HUES48 (cell line): ENCODE results near the gene IFT25.
A peak's percentile ranks its signal among the peaks of the same experiment; 100 is the strongest.
"Not testable (repeated sequence)": the region's sequence is repeated elsewhere in the genome, so short reads cannot be mapped to it uniquely, and the experiment has no call there.

Experiments used
- H3K27ac ChIP-seq: one replicate; pipeline ENCODE4 v1.7.0; 2013; ENCODE audit warnings: low read depth, low read length, inconsistent platforms
- H3K27me3 ChIP-seq: 2 replicates; pipeline ENCODE4 v1.6.1; 2013; ENCODE audit warnings: mild to moderate bottlenecking, low read length; ENCODE audit not compliant: control insufficient read depth, insufficient read depth
- H3K36me3 ChIP-seq: 2 replicates; pipeline ENCODE4 v1.6.1; 2013; ENCODE audit warnings: low read length; ENCODE audit not compliant: control insufficient read depth, insufficient read depth
- H3K4me1 ChIP-seq: 2 replicates; pipeline ENCODE4 v1.6.1; 2013; ENCODE audit warnings: mild to moderate bottlenecking, low read length; ENCODE audit not compliant: control insufficient read depth, insufficient read depth
- H3K4me3 ChIP-seq: 2 replicates; pipeline ENCODE4 v1.5.1; 2013; ENCODE audit warnings: mild to moderate bottlenecking, low read depth, low read length
- H3K9ac ChIP-seq: 2 replicates; pipeline ENCODE4 v1.6.1; 2013; ENCODE audit warnings: mild to moderate bottlenecking, low read depth, low read length, moderate library complexity
- H3K9me3 ChIP-seq: 2 replicates; pipeline ENCODE4 v1.6.1; 2013; ENCODE audit warnings: low read length; ENCODE audit not compliant: control insufficient read depth, insufficient read depth

The IFT25 gene

DNA sequence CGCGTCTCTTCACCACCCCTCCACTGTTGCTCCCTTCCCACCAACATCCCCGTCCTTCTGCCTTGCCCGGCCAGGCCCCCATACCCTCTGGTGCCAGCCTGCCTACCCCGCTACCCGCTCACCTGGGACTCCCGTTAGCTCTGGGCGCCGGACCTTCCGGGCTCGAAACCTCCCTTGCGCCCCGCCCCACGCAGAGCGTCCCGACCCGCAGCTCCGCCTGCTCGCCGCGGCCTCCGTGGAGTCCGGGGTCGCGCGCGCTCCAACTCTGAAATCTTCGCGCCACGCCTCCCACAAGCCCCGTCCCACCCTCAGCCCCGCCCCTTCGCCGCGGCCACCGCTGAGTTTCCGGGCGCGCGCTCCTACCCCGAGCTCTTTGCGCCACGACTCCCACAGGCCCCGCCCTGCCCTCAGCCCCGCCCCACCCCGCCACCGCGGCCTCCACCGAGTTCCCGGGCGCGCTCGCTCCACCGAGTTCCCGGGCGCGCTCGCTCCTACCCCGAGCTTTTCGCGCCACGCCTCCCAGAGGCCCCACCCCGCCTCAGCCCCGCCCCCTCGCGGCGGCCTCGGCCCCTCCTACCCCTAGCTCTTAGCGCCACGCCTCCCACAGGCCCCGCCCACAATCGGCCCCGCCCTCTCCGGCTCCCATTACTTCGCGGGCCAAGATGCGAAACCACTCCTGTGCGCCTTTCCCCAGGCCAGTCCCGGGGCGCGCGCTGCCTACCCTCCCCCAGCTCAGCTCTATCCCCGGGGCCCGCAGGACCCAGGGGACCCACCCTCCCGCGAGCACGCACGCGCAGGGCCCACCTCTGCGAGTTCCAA, at the start of gene IFT25:
Gene IFT25, minus strand, starts transcription at position 267 of the 819 bp plus-strand sequence. CDS start 5,617 bp downstream, outside the sequence.
- H3K27me3 ChIP-seq = no peaks in the 10 kb centered on the region
- peak within 1 kb of the TSS; percentile 53 for H3K9ac ChIP-seq
- no peaks in the 10 kb centered on the region for H3K9me3 ChIP-seq
- peak within 1 kb of the TSS; percentile 87 for H3K4me3 ChIP-seq
- peaks cover 20% of the 10 kb centered on the region for H3K4me1 ChIP-seq
- peak within 1 kb of the TSS; percentile 90 for H3K27ac ChIP-seq
- peaks cover 7% of the 10 kb centered on the region; the same call in 1 of the 2 replicates for H3K36me3 ChIP-seq

DNA sequence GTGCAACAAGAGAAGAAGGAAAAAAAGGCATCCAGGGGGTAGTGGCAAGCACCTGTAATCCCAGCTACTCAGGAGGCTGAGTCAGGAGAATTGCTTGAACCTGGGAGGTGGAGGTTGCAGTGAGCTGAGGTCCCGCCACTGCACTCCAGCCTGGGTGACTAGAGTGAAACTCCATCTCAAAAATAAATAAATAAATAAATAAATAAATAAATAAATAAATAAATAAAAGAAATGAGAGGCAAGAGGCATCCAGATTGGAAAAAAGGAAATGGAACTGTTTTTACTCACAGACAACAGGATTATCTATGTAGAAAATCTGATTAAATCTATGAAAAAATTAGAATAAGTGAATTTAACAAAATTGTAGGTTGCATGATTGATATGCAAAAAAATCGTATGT, 49.0 kb upstream of the IFT25 start:
- H3K27me3 ChIP-seq, H3K4me3 ChIP-seq, H3K36me3 ChIP-seq, H3K9me3 ChIP-seq, H3K27ac ChIP-seq, H3K9ac ChIP-seq, H3K4me1 ChIP-seq: not testable (repeated sequence)

DNA sequence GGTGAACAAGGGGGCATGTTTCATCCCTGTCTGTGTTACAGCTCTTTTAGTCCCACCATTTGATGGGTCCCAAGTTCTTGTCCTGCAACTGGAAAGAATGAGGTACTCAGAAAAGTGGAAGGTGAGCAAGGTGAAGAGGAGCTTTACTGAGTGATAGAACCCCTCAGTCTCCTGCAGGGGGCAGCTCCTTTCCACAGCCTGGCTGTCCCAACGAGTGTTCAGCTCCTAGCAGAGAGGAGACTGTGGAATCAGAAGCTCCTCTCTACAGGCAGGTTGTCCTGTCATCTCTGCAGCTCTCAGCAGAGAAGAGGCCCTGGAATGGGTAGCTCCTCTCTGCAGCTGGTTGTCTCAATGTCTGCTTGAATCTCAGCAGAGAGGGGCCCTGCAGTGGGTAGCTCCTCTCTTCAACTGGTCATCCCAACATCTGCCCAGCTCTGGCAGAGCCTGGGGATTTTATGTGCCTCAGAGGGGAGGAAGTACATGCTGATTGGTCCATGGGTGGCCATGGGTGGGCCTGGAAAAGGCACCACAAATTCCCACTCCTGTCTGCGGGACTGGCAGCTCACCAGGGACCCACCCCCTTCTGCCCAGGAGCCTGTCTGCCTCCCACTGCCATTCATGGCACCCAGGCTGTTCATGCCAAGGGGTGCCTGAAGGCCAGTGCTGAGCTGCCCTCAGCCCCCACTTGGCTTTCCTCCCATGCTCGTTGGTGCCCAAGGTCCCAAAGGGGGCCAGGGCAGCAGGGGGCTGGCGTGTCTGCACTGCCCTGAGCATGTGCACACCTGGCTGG, 46.8 kb upstream of the IFT25 start:
- H3K9ac ChIP-seq = no peak overlapping the region
- no peaks in the 10 kb centered on the region for H3K27me3 ChIP-seq
- H3K4me1 ChIP-seq = no peaks in the 10 kb centered on the region
- no peaks in the 10 kb centered on the region for H3K9me3 ChIP-seq
- H3K36me3 ChIP-seq = no peaks in the 10 kb centered on the region
- no peak overlapping the region for H3K4me3 ChIP-seq
- no peak overlapping the region for H3K27ac ChIP-seq

DNA sequence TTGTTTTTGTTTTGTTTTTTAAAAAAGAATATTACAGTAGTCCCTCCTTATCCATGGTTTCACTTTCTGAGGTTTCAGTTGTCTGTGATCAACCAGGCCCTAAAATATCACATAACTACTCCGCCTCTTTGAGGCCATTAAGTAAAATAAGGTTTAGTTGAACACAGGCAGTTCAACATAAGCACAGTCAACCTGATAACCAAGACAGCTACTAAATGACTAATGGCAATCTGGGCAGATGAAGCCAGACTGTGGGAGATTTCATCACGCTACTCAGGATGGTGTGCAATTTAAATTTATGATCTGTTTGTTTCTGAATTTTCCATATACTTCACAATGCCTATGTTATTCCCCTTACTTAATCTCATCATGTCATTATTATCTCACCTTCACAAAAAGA, 42.4 kb upstream of the IFT25 start:
- no peak overlapping the region for H3K27ac ChIP-seq
- H3K36me3 ChIP-seq = no peaks in the 10 kb centered on the region
- no peaks in the 10 kb centered on the region for H3K27me3 ChIP-seq
- no peak overlapping the region for H3K4me3 ChIP-seq
- peaks cover 1% of the 10 kb centered on the region; the same call in 1 of the 2 replicates for H3K4me1 ChIP-seq
- H3K9ac ChIP-seq = no peak overlapping the region
- no peaks in the 10 kb centered on the region for H3K9me3 ChIP-seq

DNA sequence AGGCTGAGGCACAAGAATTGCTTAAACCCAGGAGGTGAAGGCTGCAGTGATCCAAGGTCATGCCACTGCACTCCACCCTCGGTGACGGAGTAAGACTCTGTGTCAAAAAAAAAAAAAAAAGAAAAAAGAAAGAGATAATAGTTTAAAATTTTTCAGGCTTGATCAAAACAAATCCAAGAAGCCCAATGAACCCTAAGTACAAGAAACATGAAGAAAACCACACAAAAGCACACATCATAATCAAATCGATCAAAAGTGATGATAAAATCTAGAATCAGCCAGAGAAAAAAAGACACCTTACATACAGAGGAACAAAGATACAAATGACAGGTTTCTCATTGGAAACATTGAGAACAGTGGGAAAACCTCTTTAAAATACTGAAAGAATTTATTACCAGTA, 41.0 kb upstream of the IFT25 start:
- H3K36me3 ChIP-seq = no peaks in the 10 kb centered on the region
- no peak overlapping the region for H3K27ac ChIP-seq
- no peaks in the 10 kb centered on the region for H3K27me3 ChIP-seq
- no peak overlapping the region for H3K4me3 ChIP-seq
- H3K9me3 ChIP-seq = no peaks in the 10 kb centered on the region
- peaks cover 12% of the 10 kb centered on the region for H3K4me1 ChIP-seq
- no peak overlapping the region for H3K9ac ChIP-seq

DNA sequence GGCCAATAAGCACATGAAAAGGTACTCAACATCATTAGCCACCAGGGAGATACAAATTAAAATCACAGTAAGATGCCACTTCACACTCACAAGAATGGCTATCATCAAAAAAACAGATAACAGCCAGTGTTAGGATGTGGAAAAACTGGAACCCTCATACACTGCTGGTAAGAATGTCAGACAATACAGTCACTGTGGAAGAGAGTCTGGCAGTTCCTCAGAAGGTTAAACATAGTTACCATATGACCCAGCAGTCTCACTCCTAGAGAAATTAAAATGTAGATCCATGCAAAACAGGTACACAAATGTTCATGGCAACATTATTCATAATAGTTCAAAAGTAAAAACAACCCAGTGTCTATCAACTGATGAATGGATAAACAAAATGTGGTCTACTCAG, 39.2 kb upstream of the IFT25 start:
- Histone ChIP-seq H3K27ac (no peak overlapping the region), H3K4me3 (no peak overlapping the region), H3K27me3 (no peaks in the 10 kb centered on the region), H3K9me3 (no peaks in the 10 kb centered on the region), H3K9ac (no peak overlapping the region), H3K4me1 (peaks cover 12% of the 10 kb centered on the region), H3K36me3 (no peaks in the 10 kb centered on the region)

DNA sequence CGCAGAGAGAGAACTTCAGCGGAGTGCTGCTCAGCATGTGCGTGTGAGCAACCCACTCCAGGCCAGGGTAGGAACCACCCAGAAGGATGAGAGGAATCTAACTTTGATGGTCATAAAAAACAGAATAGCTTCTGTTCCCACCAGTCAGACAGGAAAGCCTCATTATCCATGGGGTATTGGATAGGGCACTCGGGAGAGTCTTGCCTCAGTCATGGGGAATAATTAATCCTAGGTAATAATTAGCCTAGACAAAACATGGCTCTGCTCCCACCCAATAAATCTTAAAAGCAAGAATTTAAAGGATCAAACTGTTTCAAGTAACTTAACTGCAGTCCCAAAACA, 37.2 kb upstream of the IFT25 start:
- Histone ChIP-seq H3K9me3 (no peaks in the 10 kb centered on the region), H3K9ac (no peak overlapping the region), H3K4me1 (peaks cover 12% of the 10 kb centered on the region), H3K4me3 (peak overlapping the region; percentile 50), H3K36me3 (no peaks in the 10 kb centered on the region), H3K27ac (peak overlapping the region; percentile 72), H3K27me3 (no peaks in the 10 kb centered on the region)

DNA sequence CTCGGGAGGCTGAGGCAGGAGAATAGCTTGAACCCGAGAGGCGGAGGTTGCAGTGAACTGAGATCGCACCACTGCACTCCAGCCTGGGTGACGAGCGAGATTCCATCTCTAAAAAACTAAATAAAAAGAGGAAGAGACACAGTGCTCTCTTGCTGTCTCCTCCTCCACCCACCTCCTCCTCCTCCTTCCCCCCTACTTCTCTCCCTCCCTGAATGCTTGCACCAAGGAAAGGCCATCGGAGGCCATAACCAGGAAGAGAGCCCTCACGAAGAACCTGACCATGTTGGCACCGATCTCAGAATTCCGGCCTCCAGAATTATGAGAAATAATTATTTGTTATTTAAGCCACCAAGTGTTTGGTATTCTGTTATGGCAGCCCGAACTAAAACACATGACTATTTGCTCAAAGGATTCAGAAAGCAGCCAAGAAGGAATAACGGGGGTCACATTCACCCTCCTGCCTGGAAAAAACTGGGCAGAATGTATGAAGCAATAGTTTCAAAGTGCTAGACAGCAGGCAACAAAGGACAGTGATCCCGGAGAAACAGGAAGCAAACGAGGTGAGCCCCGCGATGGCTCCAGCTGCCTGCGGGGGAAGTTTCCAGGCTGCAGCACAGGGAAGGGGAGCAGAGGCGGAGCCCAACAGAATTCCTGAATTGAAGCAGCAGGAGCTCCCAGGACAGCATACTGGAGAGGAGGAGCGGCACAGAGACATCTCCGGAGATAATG, 36.7 kb upstream of the IFT25 start:
- Histone ChIP-seq H3K27ac (peak overlapping the region; percentile 72), H3K27me3 (no peaks in the 10 kb centered on the region), H3K4me3 (peak overlapping the region; percentile 50), H3K9ac (peak overlapping the region; percentile 49; the same call in 1 of the 2 replicates), H3K4me1 (peaks cover 12% of the 10 kb centered on the region), H3K36me3 (no peaks in the 10 kb centered on the region), H3K9me3 (no peaks in the 10 kb centered on the region)

DNA sequence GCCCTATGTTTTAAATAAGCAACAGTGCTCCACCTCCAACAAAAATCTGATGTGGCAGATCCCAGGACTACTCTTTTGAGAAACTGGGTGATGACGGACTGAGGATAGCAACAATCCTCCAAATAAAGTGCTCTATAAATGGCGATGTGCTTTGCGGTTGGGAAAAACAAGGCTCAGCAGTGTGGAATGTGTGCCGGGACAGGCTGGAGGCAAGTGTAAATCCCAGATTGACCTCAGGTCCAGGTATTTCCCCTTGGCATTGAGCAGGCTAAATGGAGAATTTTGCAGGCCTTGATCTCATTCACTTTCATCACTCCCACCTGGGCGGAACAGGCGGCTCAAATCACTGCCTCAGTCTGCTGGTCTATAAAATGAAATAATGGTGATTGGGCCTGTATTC, 35.7 kb upstream of the IFT25 start:
- no peaks in the 10 kb centered on the region for H3K36me3 ChIP-seq
- no peak overlapping the region for H3K27ac ChIP-seq
- H3K9me3 ChIP-seq = no peaks in the 10 kb centered on the region
- H3K27me3 ChIP-seq = no peaks in the 10 kb centered on the region
- peaks cover 12% of the 10 kb centered on the region for H3K4me1 ChIP-seq
- H3K4me3 ChIP-seq = no peak overlapping the region
- no peak overlapping the region for H3K9ac ChIP-seq

DNA sequence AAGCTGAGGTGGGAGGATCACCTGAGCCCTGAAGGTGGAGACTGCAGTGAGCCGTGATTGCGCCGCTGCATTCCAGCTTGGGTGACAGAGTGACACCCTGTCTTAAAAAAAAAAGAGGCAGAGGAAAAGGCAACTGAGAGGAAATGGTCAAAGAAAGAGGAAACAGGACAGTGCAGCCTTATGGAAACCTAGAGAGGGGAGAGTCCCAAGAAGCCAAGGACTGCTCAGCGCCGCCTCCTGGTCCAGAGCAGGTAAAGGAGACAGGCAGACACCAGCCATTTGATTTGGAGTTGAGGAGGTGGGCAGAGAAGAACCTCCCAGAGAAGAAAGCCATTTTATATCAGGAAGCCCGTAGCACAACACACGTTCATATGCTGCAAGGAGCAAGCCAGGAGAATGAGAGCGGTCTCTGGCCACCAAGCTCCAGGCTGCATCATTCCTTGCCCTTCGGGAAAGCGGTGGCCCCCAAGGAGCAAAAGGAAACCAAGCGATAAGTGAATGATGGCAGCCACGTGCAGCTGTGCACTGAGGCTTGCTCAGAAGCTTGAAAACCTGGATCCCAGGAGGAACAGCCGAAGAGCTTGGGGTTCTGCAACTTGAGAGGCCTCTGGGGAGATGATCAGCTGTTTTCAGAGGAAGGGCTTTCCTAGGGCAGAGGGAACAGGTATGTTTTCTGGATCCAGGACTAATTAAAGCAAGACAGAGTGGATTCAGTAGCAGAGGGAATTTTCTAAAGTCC, 34.4 kb upstream of the IFT25 start:
- H3K27me3 ChIP-seq = no peaks in the 10 kb centered on the region
- H3K27ac ChIP-seq = no peak overlapping the region
- H3K4me3 ChIP-seq = no peak overlapping the region
- no peaks in the 10 kb centered on the region for H3K9me3 ChIP-seq
- no peak overlapping the region for H3K9ac ChIP-seq
- H3K4me1 ChIP-seq = peaks cover 12% of the 10 kb centered on the region
- no peaks in the 10 kb centered on the region for H3K36me3 ChIP-seq
